ENCODE measurements around the gene ATXN1L.
"Not testable (repeated sequence)": the region's sequence is repeated elsewhere in the genome, so short reads cannot be mapped to it uniquely, and the experiment has no call there.

The ATXN1L gene, protein sequence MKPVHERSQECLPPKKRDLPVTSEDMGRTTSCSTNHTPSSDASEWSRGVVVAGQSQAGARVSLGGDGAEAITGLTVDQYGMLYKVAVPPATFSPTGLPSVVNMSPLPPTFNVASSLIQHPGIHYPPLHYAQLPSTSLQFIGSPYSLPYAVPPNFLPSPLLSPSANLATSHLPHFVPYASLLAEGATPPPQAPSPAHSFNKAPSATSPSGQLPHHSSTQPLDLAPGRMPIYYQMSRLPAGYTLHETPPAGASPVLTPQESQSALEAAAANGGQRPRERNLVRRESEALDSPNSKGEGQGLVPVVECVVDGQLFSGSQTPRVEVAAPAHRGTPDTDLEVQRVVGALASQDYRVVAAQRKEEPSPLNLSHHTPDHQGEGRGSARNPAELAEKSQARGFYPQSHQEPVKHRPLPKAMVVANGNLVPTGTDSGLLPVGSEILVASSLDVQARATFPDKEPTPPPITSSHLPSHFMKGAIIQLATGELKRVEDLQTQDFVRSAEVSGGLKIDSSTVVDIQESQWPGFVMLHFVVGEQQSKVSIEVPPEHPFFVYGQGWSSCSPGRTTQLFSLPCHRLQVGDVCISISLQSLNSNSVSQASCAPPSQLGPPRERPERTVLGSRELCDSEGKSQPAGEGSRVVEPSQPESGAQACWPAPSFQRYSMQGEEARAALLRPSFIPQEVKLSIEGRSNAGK

GRCh38 chr16:71845639-71846430 lies at the start of gene ATXN1L:
TSS of gene ATXN1L (plus strand) at chr16:71845976. CDS start at chr16:71849741, 3,765 bp downstream.
- DNase-seq (ENCODE audit: low read depth) = peak; percentile 91

DNA sequence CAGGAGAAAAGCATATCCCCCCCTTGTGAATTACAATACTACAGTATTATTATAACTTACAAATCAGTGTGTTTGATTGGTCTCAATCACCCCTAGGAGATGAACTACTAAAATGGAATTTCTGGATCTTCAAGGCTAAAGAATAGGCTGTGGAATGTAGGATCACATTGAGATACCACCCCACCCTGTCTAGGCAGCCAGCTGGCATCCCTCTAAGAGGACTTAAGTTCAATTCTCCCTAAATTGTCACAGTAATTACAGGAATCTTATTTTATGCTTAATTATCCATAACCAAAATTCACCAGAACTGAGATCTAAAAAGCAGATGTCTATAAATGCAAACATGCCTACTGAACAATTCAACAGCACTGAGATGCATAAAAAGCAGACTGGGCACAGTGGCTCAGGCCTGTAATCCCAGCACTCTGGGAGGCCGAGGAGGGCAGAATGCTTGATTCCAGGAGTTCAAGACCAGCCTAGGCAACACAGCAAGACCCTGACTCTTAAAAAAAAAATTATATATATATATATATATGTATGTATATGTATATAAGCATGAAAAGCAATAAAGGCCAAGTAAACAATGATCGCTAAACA lies 49.2 kb upstream of the ATXN1L start:
- no peak for DNase-seq (ENCODE audit: low read depth)

- no peak for DNase-seq (ENCODE audit: low read depth)
Observed at GRCh38 chr16:71803305-71803690, 42.5 kb upstream of the ATXN1L start.

DNA sequence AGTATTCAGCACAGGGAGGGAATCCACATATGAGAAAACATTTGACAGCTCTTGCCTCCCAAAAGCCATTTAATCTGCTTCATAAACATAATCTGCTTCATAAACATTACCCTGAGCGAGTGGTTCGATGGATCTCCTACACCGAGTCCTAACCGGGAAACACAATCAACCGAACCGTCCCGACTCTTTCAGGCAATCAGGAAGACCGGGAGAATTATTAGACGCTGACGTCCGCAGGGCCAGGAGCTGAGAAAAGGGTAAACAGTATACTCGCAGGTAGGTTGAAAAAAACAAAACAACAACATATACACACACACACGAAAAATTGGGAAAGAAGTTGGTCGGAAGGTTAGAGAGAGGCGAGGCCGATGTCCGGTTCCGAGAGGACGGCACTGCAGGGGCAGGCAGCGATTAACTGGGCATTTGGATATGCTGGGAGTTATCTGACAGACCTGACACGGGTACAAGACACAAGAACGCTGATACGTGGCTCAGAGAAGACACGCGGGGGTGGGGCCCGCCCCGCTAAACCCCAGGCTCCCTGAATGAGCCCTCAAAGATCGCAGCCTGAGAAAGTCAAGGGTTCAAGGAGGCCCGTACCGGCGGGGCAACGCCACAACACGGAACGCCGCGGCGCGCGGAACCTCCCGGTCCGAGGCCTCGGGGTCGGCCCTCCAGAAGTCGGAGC lies 37.7 kb upstream of the ATXN1L start:
- peak; percentile 41 for DNase-seq (ENCODE audit: low read depth)

- peak; percentile 83 for DNase-seq (ENCODE audit: low read depth)
Observed at GRCh38 chr16:71808593-71809459, 37.0 kb upstream of the ATXN1L start, which contains the start of gene AP1G1. TSS of gene AP1G1 (minus strand) at chr16:71808834. CDS start at chr16:71789479, 19,355 bp downstream.

DNA sequence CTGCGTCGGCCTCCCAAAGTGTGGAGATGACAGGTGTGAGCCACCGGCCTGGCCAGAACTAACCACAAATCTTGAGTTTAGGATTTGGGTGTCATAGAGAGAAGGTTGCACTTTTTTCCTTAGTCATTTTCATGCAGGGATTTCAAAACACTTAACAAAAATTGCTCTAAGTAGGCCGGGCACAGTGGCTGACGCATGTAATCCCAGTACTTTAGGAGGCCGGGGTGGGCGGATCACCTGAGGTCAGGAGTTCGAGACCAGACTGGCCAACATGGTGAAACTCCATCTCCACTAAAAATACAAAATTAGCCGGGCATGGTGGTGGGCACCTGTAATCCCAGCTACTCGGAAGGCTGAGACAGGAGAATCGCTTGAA lies 35.6 kb upstream of the ATXN1L start:
- DNase-seq (ENCODE audit: low read depth) = not testable (repeated sequence)

DNA sequence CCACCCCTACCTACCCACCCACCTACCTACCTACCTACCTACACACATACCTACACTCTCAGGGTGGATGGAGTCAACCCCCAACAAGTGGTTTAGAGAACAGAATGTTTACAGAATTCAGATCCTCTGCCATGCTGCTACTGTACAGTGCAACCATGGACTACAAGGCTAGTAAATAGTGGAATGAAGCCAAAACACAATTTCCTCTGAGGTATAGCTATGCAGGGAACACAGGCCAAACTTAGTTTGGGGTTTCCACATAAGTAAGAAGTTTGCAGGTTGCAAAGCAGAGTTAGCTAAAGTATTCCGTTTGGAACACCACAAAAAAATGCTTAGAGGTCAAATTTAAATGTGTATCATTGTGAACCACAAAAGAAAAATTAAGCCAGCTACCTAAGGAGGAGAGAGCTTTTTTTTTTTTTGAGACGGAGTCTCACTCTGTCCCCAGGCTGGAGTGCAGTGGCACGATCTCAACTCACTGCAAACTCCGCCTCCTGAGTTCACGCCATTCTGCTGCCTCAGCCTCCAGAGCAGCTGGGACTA lies 34.4 kb upstream of the ATXN1L start:
- no peak for DNase-seq (ENCODE audit: low read depth)

GRCh38 chr16:71817155-71817500 lies 28.6 kb upstream of the ATXN1L start:
- DNase-seq (ENCODE audit: low read depth) = not testable (repeated sequence)

- no peak for DNase-seq (ENCODE audit: low read depth)
Observed at GRCh38 chr16:71826533-71827017, 19.2 kb upstream of the ATXN1L start.

- no peak for DNase-seq (ENCODE audit: low read depth)
Observed at GRCh38 chr16:71830359-71830758, 15.4 kb upstream of the ATXN1L start.

GRCh38 chr16:71831698-71832097 lies 14.1 kb upstream of the ATXN1L start:
- not testable (repeated sequence) for DNase-seq (ENCODE audit: low read depth)

DNA sequence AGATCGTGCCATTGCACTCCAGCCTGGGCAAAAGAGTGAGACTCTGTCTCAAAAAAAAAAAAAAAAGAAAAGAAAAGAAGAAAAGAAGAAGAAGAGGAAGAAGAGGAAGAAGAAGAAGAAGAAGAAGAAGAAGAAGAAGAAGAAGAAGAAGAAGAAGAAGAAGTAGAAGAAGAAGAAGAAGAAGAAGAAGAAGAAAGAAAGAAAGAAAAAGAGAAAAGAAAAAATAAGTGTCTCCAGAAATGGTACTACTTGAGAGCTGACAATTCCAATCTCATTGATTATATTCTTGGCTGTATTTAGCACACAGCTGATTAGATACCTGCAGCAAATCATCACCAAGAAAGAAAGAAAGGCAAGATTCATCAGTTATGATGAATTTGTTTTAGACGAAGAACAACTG lies 13.7 kb upstream of the ATXN1L start:
- DNase-seq (ENCODE audit: low read depth) = not testable (repeated sequence)

DNA sequence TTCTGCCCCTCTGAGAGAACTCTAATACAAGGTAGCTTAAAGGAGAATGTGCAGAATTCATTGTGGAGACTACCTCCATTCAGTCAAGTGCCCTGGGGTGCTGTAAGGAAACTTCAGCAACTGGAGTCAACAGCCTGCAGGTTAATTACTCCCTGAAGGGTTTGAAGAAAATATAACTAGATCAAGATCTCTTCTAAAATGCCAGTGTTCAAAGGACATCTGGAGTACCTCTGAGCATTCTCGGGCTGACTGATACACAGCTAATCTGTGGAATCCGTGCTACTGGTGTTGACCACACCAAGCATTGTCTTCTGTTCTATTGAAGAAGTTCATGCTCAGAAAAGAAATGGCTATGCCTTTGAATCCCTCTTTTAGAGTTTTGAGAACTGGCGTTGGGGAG lies 11.5 kb upstream of the ATXN1L start:
- DNase-seq (ENCODE audit: low read depth) = no peak

DNA sequence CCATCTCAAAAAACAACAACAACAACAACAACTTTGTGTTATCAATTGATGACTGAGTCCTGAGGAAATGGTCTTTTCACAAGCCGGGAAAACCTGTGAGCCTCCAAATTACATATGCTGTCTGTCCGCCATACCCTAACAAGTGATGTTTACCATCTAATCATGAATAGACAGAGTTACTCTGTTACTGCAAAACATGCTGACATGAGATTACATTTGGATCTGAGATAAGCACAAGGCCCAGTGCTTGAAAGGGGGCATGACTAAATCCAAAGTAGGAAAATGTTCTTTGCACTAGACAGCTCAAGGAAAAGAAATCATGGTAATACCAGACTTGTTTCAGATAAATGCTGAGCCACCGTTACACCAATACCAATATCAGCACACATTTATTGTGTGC lies 8.6 kb upstream of the ATXN1L start:
- no peak for DNase-seq (ENCODE audit: low read depth)

DNA sequence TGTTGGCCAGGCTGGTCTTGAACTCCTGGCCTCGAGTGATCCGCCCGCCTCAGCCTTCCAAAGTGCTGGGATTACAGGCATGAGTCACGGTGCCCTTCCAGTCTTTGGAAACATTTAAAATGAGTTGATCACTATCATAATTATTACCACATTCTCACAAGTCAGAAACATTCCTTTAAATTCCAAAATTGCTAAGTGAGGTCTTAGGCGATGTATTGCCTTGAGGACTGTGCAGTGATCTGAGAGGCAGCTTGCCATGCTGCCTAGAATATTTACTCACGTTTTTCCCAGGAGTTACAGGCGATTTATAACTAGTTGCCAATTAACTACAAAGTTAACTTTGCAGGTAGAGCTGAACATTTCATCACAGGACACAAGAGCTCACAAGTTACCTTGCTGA lies 5.7 kb upstream of the ATXN1L start:
- DNase-seq (ENCODE audit: low read depth) = no peak

DNA sequence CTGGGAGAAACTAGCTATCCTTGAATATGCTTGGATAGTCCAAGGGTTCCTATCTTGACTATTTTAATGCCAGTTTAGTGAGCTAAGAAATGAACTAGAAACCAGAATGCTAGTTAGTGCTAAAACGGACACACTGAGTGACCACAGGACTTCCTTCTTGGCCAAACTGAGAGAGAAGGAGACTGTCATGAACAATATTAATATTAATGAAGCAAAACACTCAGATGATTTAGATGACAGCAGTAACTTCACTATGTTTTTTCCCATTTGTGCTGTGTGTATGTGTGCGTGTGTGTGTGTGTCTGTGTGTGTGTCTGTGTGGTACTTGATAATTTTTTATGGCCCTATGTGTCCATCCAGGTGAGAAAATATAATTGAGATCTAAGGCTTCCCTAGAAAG lies 2.2 kb upstream of the ATXN1L start:
- DNase-seq (ENCODE audit: low read depth) = no peak

DNA sequence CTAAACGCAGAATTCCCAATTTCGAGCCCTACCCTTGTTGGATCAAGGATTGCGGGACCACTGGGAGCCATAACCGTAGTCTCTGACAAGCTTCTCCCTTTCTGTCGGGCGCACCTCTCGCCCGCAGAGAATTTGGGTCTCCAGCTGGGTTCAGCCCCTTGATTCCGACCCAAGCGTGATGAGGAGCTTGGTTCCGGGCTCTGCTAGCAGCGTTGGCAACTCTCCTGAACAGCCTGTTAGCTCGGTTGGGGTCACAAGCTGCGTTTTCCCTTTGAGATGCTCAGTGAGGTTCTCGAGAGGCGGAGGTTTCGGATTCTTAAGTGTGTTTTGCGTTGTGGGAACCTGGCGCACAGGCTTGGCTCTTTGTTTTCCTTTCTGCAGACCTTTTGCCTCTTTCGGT lies 655 bp downstream of the ATXN1L start:
- DNase-seq (ENCODE audit: low read depth) = no peak

DNA sequence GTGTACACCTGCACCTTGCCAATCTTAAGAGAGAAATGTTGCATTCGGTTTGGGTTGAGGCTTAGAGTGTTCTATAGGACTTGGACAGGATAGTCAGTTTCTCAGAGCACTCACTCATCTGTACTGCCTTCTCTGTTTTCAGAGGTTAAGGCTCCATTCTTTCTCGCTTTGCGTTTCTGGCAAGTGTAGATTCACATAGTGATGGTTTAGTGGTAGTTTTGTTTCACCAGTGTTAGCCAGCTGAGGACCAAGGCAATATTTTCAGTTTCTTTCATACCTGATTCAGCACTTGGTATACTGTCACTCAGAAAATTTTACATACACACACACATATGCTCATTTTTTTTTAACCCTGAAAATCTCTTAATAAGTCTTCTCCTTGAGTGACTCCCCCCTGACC lies 1.3 kb downstream of the ATXN1L start:
- no peak for DNase-seq (ENCODE audit: low read depth)

DNA sequence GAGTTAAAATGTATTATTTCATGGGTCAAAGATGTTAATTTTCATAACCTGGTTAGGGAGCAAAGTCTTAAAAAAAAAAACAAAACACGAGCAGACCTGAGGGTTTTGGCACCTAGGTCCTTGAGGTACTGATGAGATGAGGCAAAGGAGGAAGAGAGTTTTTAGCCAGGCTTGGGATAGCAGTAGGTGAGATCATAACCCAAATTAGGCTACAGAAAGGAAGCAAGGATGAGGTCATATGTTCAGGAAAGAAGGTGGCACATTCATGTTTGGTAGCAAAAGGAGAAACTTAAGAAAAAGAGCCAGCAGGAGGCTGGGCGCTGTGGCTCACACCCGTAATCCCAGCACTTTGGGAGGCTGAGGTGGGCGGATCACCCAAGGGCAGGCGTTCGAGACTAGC lies 2.8 kb downstream of the ATXN1L start:
- no peak for DNase-seq (ENCODE audit: low read depth)

GRCh38 chr16:71851746-71852145 lies 6.0 kb downstream of the ATXN1L start:
- DNase-seq (ENCODE audit: low read depth) = no peak

Data from stimulated activated CD8-positive, alpha-beta memory T cell treated with anti-CD3 and anti-CD28 coated beads, Interleukin-12 subunit alpha, Interleukin-12 subunit beta, amount 100 ng/mL, for 4 hours (primary cell).